T-helper 1 cell (primary cell): ENCODE results near the gene RFXANK.
"Not testable (repeated sequence)": the region's sequence is repeated elsewhere in the genome, so short reads cannot be mapped to it uniquely, and the experiment has no call there.

Experiments
- DNase-seq, 5 donors: peaks; one replicate each; pipeline ENCODE4 v3.0.0-alpha.2; 2012 to 2020

Gene RFXANK

GRCh38 chr19:19170053-19170872 is 21.8 kb upstream of the RFXANK start, which contains the start of gene MEF2B:
Gene MEF2B (minus strand): TSS chr19:19170263. CDS start chr19:19150735, 19,528 bp downstream.
- DNase-seq, result peak; percentile 48 to 75 (median 68)

GRCh38 chr19:19170873-19171672 is 21.0 kb upstream of the RFXANK start:
- DNase-seq, result no peak

GRCh38 chr19:19171821-19172532 is 20.1 kb upstream of the RFXANK start:
- DNase-seq, result no peak

- not testable (repeated sequence) for DNase-seq
Observed at GRCh38 chr19:19173243-19173642, 18.8 kb upstream of the RFXANK start.

- no peak for DNase-seq
Observed at GRCh38 chr19:19176950-19177349, 15.1 kb upstream of the RFXANK start.

- no peak for DNase-seq
Observed at GRCh38 chr19:19179548-19180441, 12.3 kb upstream of the RFXANK start.

- DNase-seq, result no peak
Observed at GRCh38 chr19:19181488-19181998, 10.5 kb upstream of the RFXANK start.

GRCh38 chr19:19185853-19186740 is 6.0 kb upstream of the RFXANK start:
- peak; percentile 23 to 65 (median 52) for DNase-seq

- DNase-seq, result no peak
Observed at GRCh38 chr19:19186742-19187141, 5.3 kb upstream of the RFXANK start.

GRCh38 chr19:19191768-19192077 is 335 bp upstream of the RFXANK start:
- no peak for DNase-seq

GRCh38 chr19:19192910-19193423 is 909 bp downstream of the RFXANK start:
- no peak for DNase-seq

GRCh38 chr19:19193926-19194325 is 1.9 kb downstream of the RFXANK start:
- no peak for DNase-seq

- DNase-seq, result no peak
Observed at GRCh38 chr19:19201697-19202630, 9.9 kb downstream of the RFXANK start.

GRCh38 chr19:19202707-19203011 is 10.6 kb downstream of the RFXANK start:
- DNase-seq, result no peak

- peak; percentile 82 to 92 (median 85) for DNase-seq
Observed at GRCh38 chr19:19203012-19203856, 11.2 kb downstream of the RFXANK start, which contains the start of gene NR2C2AP. Gene NR2C2AP (minus strand): TSS chr19:19203414. CDS start chr19:19203060, 354 bp downstream.

- DNase-seq, result no peak
Observed at GRCh38 chr19:19204181-19204580, 12.1 kb downstream of the RFXANK start.

- DNase-seq, result no peak
Observed at GRCh38 chr19:19205416-19206410, 13.7 kb downstream of the RFXANK start.
